SU-DHL-6 (cell line): ENCODE data around the gene MRM2.

ENCODE experiments used
- EZH2phosphoT487 ChIP-seq: fragments of 200-600 bp; sonication (generic), shearing (Covaris generic); conservative IDR thresholded peaks from 2 replicates; pipeline ENCODE4 v1.6.1; 2018; ENCODE audit warnings: mild to moderate bottlenecking, antibody characterized with exemption, low read length, moderate library complexity, mixed read lengths
- TF ChIP-seq, protein P1 (sequence below): fragments of 200-600 bp; sonication (generic); IDR thresholded peaks from one replicate; pipeline ENCODE4 v1.5.1; 2017; ENCODE audit warnings: antibody characterized with exemption, mild to moderate bottlenecking, low read length, moderate library complexity; ENCODE audit not compliant: insufficient read depth, poor library complexity, severe bottlenecking

GRCh38 chr7:2198206-2198605, 43.8 kb downstream of the MRM2 start:
- TF ChIP-seq EZH2phosphoT487: no peak
- TF ChIP-seq, protein P1, sequence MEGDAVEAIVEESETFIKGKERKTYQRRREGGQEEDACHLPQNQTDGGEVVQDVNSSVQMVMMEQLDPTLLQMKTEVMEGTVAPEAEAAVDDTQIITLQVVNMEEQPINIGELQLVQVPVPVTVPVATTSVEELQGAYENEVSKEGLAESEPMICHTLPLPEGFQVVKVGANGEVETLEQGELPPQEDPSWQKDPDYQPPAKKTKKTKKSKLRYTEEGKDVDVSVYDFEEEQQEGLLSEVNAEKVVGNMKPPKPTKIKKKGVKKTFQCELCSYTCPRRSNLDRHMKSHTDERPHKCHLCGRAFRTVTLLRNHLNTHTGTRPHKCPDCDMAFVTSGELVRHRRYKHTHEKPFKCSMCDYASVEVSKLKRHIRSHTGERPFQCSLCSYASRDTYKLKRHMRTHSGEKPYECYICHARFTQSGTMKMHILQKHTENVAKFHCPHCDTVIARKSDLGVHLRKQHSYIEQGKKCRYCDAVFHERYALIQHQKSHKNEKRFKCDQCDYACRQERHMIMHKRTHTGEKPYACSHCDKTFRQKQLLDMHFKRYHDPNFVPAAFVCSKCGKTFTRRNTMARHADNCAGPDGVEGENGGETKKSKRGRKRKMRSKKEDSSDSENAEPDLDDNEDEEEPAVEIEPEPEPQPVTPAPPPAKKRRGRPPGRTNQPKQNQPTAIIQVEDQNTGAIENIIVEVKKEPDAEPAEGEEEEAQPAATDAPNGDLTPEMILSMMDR: no peak
